Prostate gland (tissue), 2 donors: ENCODE data around the gene UMPS.

Experiments used
- POLR2A ChIP-seq: fragments of 450-650 bp; IDR thresholded peaks from one replicate; pipeline ENCODE4 v1.6.1; 2016; ENCODE audit warnings: antibody characterized with exemption, mild to moderate bottlenecking
- POLR2AphosphoS5 ChIP-seq: sonication (generic); formaldehyde crosslinking; IDR thresholded peaks from one replicate; pipeline ENCODE4 v1.6.1; 2017; ENCODE audit warnings: antibody characterized with exemption
- TF ChIP-seq, protein P1 (sequence below), 4 experiments: fragments of 200-600 bp in 2 of 4; fragments of 450-650 bp in 2 of 4; sonication (generic) in 2 of 4; IDR thresholded peaks; 1 replicate in 3 of 4; 2 replicates in 1 of 4; pipeline ENCODE4 v1.5.1; 2016 to 2019; ENCODE audit warnings: antibody characterized with exemption in 4 of 4, mild to moderate bottlenecking in 2 of 4, moderate library complexity in 2 of 4

DNA sequence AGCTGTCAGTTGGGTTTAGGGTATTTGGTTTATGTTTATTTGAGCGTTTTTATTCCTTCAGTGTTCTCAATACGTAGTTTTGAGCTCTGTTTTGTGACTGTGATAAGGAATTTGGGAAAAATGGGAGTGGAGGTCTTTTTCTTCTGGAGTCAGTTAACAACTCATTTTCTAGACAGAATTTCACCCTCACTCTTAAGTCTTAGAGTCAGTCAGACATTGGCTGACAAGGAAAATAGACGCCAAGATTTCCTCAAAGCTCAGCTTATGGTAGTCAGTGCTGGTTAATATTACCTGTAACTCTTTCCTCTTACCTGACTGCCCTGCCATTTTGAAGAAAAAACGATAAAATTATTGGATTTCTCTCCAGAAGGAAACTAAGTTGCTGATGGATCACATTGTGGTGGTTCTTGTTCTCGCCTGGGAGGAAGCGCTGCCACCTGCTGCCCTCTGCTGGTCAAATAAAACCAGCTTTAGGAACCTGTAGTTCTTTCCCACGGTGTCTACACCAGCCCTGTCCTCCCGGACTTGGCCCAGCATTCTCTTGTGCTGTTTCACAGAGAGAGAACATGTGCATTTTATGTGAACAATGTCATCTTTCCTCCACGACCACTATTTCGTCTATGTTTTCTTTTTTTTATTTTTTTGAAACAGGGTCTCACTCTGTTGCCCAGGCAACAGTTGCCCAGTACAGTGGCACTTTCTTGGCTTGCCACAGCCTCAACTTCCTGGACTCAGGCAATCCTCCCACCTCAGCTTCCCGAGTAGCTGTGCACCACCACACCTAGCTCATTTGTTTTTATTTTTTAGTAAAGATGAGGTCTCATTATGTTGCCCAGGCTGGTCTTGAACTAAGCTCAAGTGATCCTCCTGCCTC lies 41.4 kb upstream of the UMPS start:
- TF ChIP-seq, protein P1, sequence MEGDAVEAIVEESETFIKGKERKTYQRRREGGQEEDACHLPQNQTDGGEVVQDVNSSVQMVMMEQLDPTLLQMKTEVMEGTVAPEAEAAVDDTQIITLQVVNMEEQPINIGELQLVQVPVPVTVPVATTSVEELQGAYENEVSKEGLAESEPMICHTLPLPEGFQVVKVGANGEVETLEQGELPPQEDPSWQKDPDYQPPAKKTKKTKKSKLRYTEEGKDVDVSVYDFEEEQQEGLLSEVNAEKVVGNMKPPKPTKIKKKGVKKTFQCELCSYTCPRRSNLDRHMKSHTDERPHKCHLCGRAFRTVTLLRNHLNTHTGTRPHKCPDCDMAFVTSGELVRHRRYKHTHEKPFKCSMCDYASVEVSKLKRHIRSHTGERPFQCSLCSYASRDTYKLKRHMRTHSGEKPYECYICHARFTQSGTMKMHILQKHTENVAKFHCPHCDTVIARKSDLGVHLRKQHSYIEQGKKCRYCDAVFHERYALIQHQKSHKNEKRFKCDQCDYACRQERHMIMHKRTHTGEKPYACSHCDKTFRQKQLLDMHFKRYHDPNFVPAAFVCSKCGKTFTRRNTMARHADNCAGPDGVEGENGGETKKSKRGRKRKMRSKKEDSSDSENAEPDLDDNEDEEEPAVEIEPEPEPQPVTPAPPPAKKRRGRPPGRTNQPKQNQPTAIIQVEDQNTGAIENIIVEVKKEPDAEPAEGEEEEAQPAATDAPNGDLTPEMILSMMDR (IDR thresholded peaks at IDR 0.05), result peak; percentile 65 to 84 (median 82)
- no peak for TF ChIP-seq POLR2A
- TF ChIP-seq POLR2AphosphoS5, result no peak
